HL-60 (cell line): ENCODE results near the gene NRXN3.

ENCODE experiments used
- DNase-seq, 2 experiments: peaks; one replicate each; pipeline ENCODE4 v3.0.0-alpha.2; 2010 to 2020; ENCODE audit warnings: low read depth in 1 of 2, low spot score in 1 of 2
- H3K27ac ChIP-seq: fragments of 250-450 bp; sonication (Bioruptor Pico); replicated peaks from 2 replicates; pipeline ENCODE4 v1.5.1; 2020; ENCODE audit warnings: mild to moderate bottlenecking, moderate library complexity
- H3K27me3 ChIP-seq: fragments of 250-450 bp; sonication (Bioruptor Pico); 2 replicates; pipeline ENCODE4 v1.5.1; 2021; ENCODE audit warnings: mild to moderate bottlenecking, moderate library complexity; ENCODE audit not compliant: insufficient read depth, poor library complexity, severe bottlenecking
- H3K4me3 ChIP-seq: replicated peaks from 2 replicates; pipeline ENCODE4 v1.5.1; 2011; ENCODE audit warnings: mild to moderate bottlenecking, control low read depth, low read length; ENCODE audit not compliant: insufficient read depth
- GABPA ChIP-seq: IDR thresholded peaks from 2 replicates; pipeline ENCODE4 v1.6.1; 2012; ENCODE audit warnings: low read depth
- POLR2AphosphoS5 ChIP-seq: IDR thresholded peaks from 2 replicates; pipeline ENCODE4 v1.6.1; 2012; ENCODE audit warnings: low read depth
- SPI1 ChIP-seq: IDR thresholded peaks from 2 replicates; pipeline ENCODE4 v1.6.1; 2012; ENCODE audit warnings: low read depth, mild to moderate bottlenecking, borderline replicate concordance
- TF ChIP-seq, protein P1 (sequence below): IDR thresholded peaks from one replicate; pipeline ENCODE4 v1.5.1; 2011; ENCODE audit warnings: low read length, control low read depth, inconsistent platforms; ENCODE audit not compliant: insufficient read depth
- TF ChIP-seq, protein P2 (sequence below): IDR thresholded peaks from 2 replicates; pipeline ENCODE4 v1.6.1; 2012; ENCODE audit warnings: low read depth; ENCODE audit not compliant: insufficient replicate concordance

The NRXN3 gene

GRCh38 chr14:79080040-79080439 is 909.9 kb downstream of the NRXN3 start:
- Histone ChIP-seq H3K4me3 (no peak overlapping the region), H3K27ac (no peak overlapping the region), H3K27me3 (no peaks in the 10 kb centered on the region)
- no peak for DNase-seq
- no peak for TF ChIP-seq SPI1

DNA sequence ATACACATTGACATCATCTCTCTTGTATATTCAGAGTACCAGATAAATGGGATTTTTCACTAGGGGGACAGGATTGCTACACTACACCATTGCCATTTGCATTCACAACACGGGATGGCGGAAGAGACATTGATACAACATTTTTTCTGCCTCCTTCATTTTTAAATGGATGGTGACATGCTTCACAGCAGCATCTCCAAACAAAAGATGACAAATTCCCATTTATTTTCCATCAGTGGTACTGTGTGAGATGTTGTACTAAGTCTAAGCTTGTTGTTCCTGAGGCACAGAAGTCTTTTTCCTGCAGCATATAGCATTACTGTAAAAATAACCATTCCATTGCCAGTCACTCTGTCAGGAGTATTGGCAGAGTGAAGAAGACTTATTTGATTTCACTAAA is 912.7 kb downstream of the NRXN3 start:
- TF ChIP-seq, protein P1, sequence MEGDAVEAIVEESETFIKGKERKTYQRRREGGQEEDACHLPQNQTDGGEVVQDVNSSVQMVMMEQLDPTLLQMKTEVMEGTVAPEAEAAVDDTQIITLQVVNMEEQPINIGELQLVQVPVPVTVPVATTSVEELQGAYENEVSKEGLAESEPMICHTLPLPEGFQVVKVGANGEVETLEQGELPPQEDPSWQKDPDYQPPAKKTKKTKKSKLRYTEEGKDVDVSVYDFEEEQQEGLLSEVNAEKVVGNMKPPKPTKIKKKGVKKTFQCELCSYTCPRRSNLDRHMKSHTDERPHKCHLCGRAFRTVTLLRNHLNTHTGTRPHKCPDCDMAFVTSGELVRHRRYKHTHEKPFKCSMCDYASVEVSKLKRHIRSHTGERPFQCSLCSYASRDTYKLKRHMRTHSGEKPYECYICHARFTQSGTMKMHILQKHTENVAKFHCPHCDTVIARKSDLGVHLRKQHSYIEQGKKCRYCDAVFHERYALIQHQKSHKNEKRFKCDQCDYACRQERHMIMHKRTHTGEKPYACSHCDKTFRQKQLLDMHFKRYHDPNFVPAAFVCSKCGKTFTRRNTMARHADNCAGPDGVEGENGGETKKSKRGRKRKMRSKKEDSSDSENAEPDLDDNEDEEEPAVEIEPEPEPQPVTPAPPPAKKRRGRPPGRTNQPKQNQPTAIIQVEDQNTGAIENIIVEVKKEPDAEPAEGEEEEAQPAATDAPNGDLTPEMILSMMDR: no peak
- TF ChIP-seq POLR2AphosphoS5 (no peak), SPI1 (no peak), GABPA (no peak)
- TF ChIP-seq, protein P2, sequence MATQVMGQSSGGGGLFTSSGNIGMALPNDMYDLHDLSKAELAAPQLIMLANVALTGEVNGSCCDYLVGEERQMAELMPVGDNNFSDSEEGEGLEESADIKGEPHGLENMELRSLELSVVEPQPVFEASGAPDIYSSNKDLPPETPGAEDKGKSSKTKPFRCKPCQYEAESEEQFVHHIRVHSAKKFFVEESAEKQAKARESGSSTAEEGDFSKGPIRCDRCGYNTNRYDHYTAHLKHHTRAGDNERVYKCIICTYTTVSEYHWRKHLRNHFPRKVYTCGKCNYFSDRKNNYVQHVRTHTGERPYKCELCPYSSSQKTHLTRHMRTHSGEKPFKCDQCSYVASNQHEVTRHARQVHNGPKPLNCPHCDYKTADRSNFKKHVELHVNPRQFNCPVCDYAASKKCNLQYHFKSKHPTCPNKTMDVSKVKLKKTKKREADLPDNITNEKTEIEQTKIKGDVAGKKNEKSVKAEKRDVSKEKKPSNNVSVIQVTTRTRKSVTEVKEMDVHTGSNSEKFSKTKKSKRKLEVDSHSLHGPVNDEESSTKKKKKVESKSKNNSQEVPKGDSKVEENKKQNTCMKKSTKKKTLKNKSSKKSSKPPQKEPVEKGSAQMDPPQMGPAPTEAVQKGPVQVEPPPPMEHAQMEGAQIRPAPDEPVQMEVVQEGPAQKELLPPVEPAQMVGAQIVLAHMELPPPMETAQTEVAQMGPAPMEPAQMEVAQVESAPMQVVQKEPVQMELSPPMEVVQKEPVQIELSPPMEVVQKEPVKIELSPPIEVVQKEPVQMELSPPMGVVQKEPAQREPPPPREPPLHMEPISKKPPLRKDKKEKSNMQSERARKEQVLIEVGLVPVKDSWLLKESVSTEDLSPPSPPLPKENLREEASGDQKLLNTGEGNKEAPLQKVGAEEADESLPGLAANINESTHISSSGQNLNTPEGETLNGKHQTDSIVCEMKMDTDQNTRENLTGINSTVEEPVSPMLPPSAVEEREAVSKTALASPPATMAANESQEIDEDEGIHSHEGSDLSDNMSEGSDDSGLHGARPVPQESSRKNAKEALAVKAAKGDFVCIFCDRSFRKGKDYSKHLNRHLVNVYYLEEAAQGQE: no peak
- Histone ChIP-seq H3K27ac (no peak overlapping the region), H3K4me3 (no peak overlapping the region), H3K27me3 (no peaks in the 10 kb centered on the region)
- DNase-seq: no peak

GRCh38 chr14:79083356-79083755 is 913.2 kb downstream of the NRXN3 start:
- no peak for DNase-seq
- no peak overlapping the region for H3K4me3 ChIP-seq
- no peaks in the 10 kb centered on the region for H3K27me3 ChIP-seq
- TF ChIP-seq POLR2AphosphoS5 (no peak), GABPA (no peak), SPI1 (no peak)
- TF ChIP-seq, protein P2: no peak
- TF ChIP-seq, protein P1: no peak
- no peak overlapping the region for H3K27ac ChIP-seq

- no peaks in the 10 kb centered on the region for H3K27me3 ChIP-seq
- no peak for TF ChIP-seq GABPA
- TF ChIP-seq, protein P2: no peak
- TF ChIP-seq, protein P1: no peak
- no peak for TF ChIP-seq POLR2AphosphoS5
- TF ChIP-seq SPI1: no peak
- no peak overlapping the region for H3K4me3 ChIP-seq
- no peak for DNase-seq
- no peak overlapping the region for H3K27ac ChIP-seq
These were observed 914.7 kb downstream of the NRXN3 start for GRCh38 chr14:79084861-79085260.
